Myocyte (in vitro differentiated cells): ENCODE data around the gene NPEPPS. TPM values are rescaled to one million over a fixed set of nuclear protein-coding genes. Genes with fewer than 3 reads are reported as not detected.
A peak's percentile ranks its signal among the peaks of the same experiment; 100 is the strongest.
"Not testable (repeated sequence)": the region's sequence is repeated elsewhere in the genome, so short reads cannot be mapped to it uniquely, and the experiment has no call there.

ENCODE experiments used
- DNase-seq: peaks from one replicate; pipeline ENCODE4 v3.0.0-alpha.2; 2012; ENCODE audit warnings: low read depth
- total RNA-seq: library from RNA; depleted of rRNA; stranded (reverse); fragments of >200 nt; gene quantifications from 2 replicates; pipeline ENCODE4 v1.2.3, GENCODE V29; 2014

The NPEPPS gene
- total RNA-seq, 1 donor from 2014 or later: 170 TPM

DNA sequence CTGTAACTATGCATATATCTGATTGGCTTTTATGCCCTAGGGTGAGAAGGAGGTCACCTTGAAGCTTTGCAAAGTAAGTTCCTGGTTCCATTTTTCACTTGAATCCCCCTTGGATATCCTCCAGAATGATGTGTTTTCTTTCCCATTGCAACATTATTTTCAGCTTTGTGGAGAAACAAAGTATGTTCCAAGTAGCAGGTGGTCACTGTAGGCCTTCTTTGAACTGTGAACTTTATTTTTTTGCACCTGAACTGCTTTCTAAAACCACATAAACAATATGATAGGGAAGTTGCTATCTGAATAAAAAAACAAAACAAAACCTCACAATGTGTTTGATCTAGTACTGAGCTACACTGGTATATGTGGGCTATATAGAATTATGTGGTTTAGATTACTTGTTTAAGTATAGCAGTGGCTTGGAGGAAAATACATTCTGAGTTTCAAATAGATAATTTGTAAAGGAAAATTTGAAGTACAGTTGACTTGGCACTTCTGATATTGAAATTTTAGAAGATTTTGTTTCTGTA lies 29.7 kb downstream of the NPEPPS start:
- DNase-seq: not testable (repeated sequence)

DNA sequence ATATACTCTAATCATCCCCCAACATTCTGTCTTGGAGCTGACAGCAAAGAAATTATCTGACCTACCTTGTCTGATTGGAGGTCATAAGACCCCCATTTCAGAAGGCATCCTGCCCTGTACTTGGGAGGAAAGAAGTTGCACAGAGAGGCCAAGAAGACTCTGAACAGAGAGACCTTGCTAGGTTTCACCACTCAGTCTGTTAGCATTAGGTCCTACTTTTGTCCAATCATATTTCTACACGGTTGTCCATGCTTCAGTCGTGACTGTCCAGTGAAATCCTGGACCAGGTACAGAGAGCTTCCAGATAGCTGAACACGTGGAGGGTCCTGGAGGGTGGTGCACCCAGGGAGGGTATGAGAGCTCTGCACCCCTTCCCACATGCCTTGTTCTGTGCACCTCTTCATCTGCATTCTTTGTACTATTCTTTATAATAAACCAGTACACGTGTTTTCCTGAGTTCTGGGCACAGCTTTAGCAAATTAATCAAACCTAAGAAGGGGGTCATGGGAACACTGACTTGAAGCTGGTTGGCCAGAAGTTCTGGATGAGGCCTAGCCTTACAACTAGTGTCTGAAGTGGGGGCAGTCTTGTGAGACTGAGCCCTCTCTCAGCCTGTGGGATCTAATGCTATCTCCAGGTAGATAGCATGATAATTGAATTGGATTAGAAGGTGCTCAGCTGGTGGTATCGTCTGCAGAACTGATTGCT lies 30.9 kb downstream of the NPEPPS start:
- DNase-seq: not testable (repeated sequence)

DNA sequence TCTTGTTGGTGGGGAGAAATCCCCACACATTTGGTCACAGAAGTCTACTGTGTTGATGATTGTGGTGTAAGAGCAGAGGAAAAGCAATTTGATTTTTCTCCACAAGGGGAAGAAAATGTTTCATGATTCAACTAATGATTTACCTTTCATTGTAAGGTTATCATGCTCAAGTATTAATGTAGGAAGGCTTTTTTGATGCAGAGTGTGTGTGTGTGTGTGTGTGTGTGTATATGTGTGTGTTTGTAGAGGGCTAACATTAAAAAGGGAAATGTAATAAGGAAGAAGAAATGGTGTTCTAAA lies 31.4 kb downstream of the NPEPPS start:
- DNase-seq: not testable (repeated sequence)

DNA sequence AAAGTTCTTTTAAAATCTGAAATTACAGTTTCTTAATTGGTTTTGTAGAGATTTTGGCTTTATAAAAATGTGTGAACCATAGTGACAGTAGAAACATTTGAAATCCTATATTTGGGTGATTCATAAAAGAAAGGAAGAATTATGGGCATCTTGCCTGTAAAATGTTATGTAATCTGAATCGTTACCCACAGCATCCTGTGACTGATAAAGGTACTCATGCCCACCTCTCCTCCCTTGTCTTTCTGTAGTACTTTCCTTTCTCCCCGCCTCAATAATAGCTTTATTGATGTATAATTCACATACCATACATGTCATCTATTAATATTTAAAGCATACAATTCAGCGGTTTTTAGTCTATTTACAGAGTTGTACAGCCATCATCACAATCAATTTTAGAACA lies 36.4 kb downstream of the NPEPPS start:
- DNase-seq: not testable (repeated sequence)

- not testable (repeated sequence) for DNase-seq
These were observed 41.7 kb downstream of the NPEPPS start for GRCh38 chr17:47572561-47572960.

DNA sequence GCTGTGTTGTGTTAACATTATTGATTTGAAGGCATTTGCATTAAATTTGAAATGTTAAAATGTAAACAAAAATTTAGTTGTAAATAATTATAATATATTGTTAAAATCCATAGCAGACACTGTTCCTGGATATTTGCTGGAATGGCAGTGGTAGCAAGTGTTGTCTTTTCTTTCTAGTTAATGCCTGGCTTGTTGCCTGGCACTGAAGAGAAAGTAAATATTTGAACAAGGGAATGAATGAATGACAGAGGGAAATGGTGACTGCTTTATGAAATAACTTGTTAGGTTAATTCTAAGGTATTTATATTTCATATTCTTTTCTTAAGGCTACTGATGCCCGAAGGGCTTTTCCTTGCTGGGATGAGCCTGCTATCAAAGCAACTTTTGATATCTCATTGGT lies 51.5 kb downstream of the NPEPPS start:
- not testable (repeated sequence) for DNase-seq

DNA sequence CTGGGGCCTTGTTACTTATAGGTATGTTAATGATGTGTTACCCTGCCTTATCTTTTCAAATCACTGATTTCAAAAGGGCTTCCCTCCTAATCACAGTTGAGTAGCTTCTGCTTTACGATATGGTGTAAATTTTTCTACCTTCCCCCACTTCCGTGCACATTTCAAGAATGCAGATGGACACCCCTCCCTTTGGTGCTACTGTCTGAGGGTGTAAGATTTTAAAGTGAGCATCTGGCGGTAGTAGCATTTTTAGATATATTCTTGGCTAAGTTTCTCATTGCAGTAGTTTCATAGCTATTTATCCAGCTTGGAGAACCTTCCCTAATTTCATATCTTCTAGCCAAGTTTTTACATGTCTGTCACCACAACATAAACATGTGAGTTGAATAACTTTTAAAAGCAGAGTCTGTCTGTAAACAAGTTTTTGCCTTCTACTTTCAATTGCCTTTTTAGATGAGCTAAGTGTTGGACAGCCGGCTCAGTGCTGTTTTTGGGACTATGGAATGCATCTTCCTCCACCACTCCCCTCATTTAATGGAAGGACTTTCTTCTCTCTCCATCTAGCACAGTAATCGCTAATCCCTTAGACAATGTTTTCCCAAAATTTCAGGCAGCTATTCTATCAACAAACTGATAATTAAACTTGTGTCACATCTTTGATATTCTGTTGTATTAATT lies 55.6 kb downstream of the NPEPPS start:
- not testable (repeated sequence) for DNase-seq

GRCh38 chr17:47593522-47593921 lies 62.6 kb downstream of the NPEPPS start:
- not testable (repeated sequence) for DNase-seq

DNA sequence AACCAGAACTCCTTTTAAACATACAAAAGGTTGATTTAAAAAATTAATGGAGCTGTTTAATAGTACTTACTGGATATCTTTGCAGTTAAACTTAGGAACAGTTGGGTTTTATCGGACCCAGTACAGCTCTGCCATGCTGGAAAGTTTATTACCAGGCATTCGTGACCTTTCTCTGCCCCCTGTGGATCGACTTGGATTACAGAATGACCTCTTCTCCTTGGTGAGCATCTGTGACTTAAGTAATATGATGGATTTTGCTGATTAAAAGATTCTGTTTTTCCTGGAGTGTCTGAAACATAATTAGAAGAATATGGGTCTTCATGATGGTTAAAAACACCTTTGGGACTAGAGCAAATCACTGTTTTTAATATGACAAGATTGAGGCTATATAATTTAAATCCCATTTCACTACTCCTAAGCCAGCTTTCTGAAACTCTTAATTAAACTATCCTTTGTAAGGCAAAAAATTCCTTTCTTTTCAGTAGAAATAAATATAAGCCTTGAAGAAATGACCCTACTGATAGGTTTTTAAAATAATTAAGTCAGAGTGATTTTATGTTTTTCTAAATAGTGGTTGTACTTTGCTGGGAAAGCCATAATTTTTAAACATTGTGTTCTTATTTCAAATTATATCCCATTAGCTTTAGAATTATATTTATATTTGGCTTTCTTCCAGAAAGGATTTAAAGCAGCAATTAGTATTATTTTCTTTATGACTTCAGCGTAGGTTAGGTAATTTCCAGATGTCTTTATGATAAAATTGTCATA lies 73.1 kb downstream of the NPEPPS start:
- DNase-seq: peak; percentile 24

GRCh38 chr17:47604598-47604927 lies 73.7 kb downstream of the NPEPPS start:
- peak; percentile 64 for DNase-seq

DNA sequence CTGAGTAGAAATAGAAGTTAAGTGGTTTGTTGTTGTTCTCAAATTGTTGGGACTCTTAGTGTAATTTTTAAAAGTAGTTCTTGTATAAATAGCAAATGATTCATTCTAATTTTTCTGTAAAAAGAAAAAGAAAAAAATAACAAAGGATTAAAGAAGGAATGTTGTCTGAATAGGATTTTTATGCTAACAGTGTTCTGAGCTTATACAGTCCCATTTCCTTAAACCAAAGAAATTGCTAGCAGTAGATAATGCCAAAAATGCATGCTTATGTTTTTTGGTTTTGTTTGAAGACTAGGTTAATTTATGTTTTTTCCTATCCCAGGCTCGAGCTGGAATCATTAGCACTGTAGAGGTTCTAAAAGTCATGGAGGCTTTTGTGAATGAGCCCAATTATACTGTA lies 74.1 kb downstream of the NPEPPS start:
- DNase-seq: no peak

DNA sequence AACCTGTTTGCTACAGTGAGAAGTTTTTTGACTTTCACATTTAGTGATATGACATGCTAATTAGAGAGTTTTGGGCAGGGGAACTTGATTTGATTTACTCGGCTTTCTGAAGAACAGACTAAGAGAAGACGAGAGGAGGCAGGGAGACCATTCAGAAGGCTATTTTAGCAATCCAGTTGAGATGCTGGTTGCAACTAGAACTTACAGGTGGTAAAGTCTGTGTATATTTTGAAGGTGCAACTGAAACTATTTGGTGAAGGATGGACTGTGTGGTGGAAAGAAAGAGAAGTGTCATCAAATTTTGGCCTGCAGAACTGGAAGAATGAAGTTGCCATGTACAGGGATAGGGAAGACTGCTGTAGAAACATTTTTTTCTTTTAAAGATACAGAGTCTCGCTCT lies 76.6 kb downstream of the NPEPPS start:
- DNase-seq: no peak

- DNase-seq: peak; percentile 28
These were observed 80.8 kb downstream of the NPEPPS start for GRCh38 chr17:47611372-47612350.

DNA sequence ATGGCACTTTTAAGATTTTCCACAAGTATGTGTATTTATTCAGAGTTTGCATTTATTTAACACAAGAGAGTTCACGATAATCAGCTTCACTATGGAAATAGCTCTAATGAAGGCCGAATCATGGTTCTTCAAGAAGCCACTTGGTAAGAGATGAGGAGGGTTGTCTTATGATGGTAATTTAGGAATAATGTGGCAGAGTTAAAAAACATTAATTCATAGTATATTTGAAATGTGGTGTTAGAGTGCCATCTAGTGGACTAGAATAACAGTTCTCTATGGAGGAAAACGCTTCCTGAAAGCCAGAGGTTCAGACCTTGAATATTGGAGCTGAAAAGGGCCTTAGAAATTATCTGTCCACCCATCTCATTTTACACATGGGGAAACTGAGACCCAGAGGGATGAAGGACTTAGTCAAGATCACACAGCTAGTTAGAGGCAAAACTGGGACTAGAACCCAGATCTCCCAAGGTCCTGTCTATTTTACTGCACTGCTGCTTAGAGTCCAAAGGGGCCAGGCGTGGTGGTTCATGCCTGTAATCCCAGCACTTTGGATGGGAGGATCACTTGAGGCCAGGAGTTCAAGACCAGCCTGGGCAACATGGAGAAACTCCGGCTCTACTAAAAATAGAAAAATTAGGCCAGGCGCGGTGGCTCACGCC lies 85.0 kb downstream of the NPEPPS start:
- peak; percentile 69 for DNase-seq

DNA sequence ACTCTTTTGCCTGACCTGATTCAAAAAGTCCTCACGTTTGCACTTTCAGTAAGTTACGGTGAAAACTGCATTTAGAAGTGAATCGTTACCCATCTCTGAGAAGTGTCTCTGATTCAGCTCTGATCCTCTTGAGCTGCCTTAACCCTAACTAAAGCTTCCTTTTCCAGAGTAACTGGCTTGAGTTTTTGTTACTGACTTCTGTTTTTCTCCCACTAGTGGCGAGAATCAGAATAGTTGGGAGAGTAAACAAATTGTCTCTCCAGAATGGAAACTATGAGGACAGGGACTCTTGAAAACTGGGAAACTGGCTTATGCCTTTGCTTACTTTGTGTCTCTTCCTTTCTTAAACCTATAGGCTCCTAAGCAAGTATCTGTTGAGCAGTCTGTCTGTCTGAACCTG lies 87.5 kb downstream of the NPEPPS start:
- peak; percentile 32 for DNase-seq

DNA sequence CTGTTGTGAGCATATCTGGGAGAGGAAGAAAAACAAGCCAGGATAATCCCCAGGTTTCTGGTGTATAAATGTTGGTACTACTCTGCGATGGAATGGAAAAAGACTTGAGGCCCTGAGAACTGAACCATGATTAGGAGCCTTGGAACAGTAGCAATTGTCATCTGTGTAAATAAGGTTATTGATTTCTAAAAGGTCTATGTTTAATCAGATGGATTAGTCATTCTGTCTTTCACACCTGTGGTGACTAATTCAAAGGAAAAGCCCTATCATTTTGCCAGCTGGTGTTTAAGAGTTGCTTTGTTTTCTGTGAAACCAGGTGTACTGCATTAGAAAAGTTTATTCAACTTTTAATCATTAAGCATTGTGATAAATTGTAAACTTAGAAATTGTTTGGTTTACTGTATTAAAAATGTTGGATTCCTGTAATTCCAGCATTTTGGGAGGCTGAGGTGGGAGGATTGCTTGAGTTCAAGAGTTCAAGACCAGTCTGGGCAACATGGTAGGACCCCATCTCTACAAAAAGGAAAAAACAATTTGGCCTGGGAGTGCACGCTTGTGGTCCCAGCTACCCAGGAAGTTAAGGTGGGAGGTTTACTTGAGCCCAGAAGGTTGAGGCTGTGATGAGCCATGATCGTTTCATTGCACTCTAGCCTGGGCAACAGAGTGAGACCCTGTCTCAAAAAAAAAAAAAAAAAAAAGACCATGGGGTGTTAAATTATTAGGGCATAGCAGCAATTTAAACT lies 89.8 kb downstream of the NPEPPS start:
- DNase-seq: no peak

GRCh38 chr17:47621293-47622179 lies 90.6 kb downstream of the NPEPPS start:
- peak; percentile 93 for DNase-seq

GRCh38 chr17:47622180-47622549 lies 91.3 kb downstream of the NPEPPS start:
- DNase-seq: peak; percentile 58

- no peak for DNase-seq
These were observed 93.8 kb downstream of the NPEPPS start for GRCh38 chr17:47624727-47625068.
